Activated CD8-positive, alpha-beta memory T cell treated with anti-CD3 and anti-CD28 coated beads for 24 hours (primary cell): ENCODE results near the gene NKX1-2.

ENCODE experiments used
- DNase-seq: peaks from one replicate; pipeline ENCODE4 v3.0.0-alpha.2; 2020

The NKX1-2 gene

DNA sequence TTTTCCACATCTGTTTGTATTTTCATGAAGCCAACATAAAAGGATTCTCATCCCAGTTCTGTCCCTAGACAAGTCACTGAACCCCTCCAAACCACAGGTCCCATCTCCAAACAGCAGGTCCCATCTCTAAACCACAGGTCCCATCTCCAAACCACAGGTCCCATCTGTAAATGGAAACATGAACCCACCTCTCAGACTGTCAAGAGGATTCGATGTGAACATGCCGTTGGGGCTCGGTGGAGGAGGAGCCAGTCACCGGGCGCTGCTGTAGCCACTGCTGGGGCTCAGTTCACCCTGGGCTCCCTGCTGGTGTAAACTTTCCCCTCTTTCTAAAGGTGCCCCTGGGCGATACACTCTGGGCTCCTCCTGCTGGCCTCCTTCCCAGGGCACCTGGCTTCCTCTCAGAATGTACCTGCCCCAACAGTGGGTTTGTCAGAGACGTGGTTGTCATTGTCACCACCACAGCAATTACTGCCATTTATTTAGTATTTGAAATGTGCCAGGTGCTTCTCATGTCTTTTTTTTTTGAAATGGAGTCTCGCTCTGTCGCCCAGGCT lies 24.8 kb upstream of the NKX1-2 start:
- no peak for DNase-seq

DNA sequence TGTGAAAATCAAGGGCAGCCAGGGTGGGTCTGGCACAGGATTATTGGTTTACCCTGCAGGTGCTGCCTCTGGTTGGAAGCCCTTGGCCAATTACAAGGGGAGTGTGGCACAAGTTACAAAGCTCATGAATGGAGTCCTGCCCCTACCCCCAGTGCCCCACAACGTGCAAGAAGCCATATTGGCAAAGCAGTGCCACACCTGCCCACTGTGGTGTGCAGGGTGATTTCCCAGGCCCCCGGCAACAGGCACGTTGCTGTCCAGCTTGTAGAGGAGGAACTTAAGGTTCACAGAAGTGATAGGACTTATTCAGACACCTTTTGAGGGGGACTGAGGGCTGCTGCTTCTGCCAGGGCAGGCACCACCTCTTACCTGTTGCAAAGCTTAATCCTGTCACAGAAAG lies 23.2 kb upstream of the NKX1-2 start:
- no peak for DNase-seq

DNA sequence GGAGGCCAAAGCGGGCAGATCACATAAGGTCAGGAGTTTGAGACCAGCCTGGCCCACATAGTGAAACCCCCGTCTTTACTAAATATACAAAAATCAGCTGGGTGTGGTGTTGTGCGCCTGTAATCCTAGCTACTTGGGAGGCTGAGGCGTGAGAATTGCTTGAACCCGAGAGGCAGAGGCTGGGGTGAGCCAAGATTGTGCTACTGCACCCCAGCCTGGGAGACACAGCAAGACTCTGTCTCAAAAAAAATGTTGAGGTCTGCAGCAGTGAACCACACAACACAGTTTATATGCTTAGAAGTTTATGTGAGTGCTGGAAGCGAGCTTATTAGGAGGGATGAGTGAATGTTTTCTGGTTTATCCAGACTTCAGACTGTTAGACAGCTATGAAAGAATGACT lies 22.2 kb upstream of the NKX1-2 start:
- DNase-seq = no peak

DNA sequence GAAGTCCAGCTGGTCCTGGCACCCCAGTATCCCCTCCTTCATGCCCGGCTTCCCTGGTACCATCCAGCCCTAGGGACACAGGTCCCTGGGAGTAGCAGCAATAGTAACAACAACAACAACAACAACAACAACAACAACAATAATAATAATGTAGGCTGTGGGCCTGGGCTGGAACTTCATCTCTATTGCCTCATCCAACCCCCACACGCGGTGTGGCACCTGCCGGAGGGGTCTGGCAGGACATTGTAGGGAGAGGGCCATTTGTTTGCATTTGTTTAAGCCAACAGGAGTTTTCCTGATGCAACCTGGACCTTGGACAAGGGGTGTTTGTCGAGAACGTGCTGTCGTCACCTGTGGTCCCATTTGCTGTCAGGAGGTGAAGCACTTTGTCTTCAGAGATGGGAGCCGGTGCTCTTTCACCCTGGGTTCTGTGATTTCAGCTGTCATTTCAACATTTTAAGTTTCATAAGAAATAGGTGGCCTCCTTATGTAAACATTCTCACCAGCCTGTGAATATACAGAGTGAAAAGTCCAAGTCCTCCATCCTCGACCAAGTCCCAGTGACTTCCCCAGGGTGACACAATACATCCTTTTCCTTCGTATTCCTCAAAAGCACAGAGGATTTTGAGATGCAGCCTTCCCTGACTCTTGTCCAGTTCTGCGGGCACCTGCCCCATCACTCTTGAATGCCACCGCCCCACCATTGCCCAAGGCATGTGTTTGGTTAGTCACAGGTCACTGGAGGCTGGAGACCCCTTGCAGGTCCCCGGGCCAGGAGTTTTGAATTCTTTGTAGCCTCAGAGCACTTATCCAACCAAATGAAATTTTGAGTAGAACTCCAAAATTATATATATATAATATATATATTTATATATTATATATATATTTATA lies 21.0 kb upstream of the NKX1-2 start:
- DNase-seq = no peak

DNA sequence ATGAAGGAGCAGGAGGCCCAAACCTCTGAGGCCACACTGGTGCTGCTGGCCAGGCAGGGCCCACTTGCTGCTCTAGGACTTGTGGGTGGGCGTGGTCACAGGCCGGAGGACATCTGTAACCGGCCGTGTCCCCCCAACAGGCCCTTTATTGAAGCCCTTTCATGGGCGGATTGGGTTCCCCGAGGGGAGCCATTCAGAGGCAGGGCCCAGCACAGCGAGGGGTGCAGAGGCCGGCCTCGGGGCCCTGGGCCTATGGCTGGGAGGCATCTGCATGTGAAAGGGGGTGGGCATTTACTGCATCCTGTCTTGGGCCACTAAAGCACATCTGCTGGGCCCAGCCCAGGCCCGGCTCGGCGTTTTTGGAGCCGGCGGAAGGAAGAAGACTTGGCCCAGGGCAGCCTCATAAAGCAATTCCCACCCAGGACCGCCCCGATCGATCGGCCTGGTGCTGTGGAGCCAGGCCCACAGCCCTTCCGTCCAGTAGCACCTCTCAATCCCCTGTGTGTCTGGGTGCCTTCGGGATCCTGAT lies 20.2 kb upstream of the NKX1-2 start:
- DNase-seq = no peak

DNA sequence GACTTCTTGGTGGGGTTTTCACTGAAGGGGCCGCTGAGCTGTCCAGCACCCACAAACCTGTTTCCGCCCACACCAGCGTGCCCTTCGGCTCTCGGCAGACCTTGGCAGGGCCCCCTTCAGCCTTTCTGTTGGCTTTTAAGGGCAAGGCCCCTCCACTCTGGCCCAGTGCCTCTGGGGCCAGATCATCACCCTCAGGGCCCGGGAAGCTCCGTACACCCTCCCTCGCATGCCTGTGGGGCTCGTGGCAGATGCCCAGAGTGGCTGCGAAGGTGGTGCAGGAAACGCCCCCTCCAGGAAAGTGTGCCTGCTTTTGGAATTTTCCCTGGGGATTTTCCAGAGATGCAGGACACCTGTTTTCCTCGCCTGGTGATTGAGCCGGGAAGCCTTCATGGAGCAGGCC lies 18.8 kb upstream of the NKX1-2 start:
- DNase-seq = no peak

DNA sequence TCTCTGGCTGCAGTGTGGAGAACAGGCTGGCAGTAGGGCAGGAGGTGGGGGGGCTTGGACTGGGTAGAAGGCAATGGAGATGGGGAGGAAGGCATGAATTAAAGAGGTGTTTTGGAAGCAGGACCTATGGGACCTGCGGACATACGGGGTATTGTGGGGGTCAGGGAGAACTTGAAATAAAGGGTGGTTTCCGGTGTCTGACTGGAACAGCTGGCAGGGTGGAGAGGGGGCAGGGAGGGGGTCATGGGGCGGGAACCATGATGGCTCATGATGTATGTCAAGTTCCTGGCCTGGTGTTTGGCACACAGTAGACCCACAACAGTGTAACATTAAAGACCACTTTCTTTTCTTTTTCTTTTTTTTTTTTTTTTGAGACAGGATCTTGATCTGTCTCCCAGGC lies 17.3 kb upstream of the NKX1-2 start:
- no peak for DNase-seq

DNA sequence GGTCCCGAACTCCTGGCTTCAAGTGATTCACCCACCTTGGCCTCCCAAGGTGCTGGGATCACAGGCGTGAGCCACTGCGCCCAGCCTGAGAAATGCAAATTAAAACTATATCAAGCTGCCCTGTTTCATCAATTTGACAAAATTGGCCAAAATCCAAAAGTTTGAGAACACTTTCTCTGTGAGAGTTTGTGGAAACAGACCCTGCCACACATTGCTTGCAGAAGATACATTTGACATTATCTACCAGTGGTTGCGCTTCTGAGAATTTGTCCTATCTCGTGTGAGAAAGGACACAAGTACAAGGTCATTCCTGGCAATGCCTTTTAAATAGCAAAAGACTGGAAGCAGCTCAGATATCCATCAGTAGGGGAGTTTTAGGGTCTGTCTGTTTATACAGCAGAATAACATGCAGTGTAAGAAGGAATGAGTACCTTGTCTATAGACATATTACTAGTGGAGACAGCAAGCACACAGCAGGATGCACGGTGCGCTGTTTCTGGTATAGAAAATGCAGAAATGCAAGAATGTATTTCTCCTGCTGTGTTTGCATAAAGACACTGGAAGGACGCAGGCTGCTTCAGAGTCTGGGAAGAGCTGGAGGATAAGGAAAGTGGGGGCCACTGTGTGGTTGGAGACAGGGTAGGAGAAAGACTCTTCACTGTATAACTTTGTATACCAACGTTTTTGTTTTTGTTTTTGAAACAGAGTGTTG lies 16.1 kb upstream of the NKX1-2 start:
- no peak for DNase-seq

DNA sequence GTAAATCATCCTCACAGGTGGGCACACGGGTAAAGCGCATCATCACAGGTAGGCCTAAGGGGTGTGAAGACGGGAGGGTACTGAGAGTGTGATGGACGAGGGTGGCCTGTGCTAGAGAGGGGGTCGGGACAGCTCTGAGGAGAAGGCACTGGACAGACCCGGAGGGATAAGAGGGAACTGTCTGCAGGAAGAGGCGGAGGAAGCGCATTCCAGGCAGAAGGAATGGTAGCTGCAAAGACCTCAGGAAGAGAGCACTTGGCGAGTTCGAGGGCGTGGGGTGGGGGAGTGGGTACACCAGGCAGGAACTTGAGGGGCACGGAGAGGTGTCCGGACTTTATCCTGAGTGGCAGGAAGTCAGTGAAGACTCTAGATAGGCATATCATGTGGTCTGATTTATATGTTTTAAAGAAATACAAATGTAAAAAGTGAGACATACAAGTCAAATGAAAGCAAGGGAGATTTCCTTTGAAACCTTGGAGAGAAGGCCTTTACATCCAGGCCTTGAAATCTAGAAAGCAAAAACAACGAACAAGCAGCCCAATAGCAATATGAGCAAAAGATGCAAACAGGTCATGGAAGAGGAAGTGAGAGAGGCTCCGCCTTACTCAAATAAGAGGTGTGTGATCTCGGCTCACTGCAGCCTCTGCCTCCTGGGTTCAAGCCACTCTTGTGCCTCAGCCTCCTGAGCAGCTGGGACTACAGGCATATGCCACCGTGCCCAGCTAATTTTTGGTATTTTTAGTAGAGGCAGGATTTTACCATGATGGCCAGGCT lies 15.4 kb upstream of the NKX1-2 start:
- DNase-seq = no peak

DNA sequence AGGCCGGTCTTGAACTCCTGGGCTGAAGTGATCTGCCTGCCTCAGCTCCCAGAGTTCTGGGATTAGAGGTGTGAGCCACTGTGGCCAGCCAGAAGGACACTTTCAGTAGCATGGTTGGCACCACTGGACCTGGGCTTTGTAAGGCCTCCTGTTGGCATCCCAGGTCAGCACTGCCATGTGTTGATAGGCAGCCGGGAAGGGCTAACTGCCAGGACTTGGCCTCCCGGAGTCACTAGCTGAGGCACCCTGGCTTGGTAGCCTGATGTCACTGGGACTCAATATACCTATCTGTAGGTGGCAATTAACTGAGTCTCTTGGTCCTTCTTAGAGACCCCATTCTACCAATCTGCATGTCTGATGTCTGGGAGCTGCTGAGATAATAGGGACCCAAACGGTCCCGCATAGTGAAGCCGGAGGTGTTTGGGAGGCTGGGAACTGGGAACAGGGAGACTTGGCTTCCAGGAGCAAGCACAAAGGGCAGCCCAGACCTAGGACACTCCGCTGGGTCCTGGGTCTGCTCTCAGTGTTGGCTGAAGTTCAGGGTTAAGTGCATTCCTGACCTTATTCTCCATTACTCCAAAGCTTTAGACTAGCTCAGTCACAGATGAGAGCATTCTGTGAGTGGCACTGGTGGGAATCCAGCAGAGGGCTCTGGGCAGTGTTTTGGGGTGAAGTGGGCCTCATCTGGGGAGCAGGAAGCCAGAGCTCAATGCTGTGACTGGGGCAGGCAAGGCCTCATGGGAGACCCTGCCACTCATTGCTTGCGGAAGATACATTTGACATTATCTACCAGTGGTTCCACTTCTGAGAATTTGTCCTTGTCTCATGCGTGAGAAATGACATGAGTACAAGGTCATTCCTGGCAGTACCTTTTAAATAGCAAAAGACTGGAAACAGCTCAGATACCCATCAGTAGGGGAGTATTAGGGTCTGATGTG lies 14.5 kb upstream of the NKX1-2 start:
- DNase-seq = no peak

DNA sequence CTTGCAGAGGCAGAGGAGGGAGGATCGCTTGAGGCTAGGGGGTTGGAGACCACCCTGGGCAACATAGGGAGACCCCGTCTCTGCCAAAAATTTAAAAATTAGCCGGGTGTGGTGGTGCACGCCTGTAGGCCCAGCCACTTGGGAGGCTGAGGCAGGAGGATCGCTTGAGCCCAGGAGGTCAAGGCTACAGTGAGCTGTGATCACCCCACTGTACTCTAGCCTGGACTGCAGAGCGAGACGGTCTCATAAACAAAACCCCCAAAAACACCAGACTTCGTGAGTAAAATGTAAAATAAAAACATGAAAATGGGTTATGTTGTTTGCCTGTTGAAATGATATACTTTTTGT lies 12.5 kb upstream of the NKX1-2 start:
- no peak for DNase-seq

DNA sequence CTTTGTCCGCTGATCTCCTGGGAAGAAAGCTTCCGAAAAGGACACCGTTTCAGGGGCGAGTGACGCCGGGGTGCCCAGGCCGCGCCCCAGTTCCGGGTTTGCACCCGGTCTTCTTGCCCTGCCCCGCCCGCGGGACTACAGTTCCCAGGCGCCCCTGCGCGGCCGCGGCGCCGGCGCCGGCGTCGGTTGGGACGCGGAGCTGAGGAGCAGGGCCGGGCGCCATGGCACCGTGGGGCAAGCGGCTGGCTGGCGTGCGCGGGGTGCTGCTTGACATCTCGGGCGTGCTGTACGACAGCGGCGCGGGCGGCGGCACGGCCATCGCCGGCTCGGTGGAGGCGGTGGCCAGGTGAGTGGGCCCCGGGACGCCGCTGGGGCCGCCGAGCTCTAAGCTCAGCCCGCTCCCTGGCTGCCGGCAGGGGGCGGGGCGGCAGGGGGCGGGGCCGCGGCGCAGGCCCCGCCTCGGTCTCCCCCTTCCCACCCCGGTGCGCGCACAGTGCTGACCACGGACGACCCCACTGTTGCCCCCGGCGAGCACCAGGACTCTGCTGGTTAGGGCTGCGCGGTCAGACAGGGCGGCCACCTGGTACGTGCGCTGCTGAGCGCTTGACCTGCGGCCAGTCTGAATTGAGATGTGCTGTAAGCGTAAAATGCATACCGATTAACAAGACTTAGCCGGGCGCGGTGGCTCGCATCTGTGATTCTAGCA lies 12.0 kb upstream of the NKX1-2 start, which contains the start of gene LHPP:
LHPP (plus strand) TSS at position 182 of the 706 bp plus-strand sequence; CDS start at position 222, 40 bp downstream.
- DNase-seq = peak; percentile 95

DNA sequence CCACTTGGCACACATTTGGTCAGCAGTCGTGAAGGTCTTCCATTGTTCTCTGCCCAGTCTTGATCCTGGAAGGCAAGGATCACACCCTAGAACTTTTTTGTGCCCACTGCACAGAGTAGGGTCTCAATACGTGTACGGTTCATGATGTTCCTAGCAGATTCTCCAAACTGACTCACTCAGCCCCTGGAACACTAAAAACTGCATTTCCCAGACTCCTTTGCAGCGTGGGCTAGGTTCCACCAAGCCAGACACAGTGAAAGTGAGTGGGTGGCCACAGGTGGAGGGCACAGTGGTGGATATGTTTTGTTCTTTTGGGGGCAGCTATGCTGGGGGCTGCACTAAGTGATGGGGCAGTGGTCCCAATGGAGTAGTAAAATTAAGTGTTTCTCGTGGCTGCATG lies 10.3 kb upstream of the NKX1-2 start:
- no peak for DNase-seq

DNA sequence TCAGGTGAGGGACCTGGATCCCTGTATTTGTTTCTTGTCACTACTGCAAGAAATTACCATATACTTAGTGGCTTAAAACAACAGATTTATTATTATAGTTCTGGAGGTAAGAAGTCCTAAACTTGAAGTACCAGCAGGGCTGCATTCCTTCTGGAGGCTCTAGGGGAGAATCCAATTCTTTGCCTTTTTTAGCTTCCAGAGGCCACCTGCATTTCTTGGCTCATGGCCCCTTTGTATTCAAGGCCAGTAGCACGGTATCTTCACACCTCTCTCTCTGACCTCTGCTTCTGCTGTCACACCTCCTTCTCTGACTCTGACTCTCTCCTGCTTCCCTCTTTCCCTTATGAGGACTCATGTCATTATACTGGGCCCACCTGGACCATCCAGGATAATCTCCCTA lies 9.6 kb upstream of the NKX1-2 start:
- no peak for DNase-seq

DNA sequence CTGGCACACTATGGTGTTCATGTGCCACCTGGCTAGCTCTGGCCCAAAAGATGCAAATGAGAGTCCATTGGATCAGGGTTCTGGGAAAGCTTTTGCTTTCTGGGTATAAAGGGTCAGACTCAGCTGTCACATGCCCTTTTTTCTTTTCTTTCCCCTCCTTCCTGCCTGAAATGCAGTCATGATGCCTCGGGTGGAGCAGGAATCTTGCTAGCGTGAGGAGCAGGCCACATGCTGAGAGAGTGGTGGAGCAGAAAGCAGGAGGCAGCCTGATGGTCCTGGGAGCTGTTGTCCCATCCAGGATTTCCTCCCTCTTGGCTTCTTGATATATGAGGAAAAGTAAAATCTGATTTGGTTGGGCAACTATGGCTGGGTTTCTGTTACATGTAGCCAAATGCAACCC lies 9.1 kb upstream of the NKX1-2 start:
- no peak for DNase-seq

DNA sequence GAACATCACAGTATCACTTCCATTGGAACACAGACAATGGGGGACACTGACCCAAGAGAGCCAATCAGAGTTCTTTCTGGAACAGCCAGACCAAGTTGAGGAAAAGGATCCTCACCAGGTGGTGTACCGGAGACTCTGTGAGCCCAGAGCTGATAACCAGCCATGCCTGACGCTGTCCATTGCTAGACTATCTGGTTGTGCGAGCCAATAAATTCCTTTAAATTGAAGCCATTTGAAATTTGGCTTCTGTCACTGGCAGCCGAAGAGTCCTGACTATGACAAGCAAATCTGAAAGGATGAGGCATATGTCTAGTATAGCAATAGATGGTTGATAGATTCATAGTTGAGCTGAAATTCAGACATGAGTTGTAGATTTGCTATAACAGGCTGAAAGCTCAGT lies 8.6 kb upstream of the NKX1-2 start:
- no peak for DNase-seq

DNA sequence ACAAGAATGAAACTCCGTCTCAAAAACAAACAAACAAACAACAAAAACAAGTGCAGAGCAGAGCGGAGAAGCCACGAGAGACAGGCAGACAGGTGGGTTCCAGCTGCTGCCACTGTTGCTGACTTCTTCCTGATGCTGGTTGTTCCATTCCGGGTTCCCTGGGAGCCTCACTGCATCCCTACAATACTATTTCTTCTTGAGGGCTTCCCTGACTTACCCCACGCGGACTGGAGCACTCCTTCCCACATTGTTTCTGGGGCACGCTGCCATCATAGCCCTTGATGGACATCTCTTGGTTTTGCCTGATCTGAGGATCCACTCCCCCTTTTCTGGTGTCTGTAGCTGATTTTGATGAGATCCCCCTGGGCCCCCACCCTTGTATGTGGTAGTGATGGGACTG lies 5.6 kb upstream of the NKX1-2 start:
- DNase-seq = no peak

DNA sequence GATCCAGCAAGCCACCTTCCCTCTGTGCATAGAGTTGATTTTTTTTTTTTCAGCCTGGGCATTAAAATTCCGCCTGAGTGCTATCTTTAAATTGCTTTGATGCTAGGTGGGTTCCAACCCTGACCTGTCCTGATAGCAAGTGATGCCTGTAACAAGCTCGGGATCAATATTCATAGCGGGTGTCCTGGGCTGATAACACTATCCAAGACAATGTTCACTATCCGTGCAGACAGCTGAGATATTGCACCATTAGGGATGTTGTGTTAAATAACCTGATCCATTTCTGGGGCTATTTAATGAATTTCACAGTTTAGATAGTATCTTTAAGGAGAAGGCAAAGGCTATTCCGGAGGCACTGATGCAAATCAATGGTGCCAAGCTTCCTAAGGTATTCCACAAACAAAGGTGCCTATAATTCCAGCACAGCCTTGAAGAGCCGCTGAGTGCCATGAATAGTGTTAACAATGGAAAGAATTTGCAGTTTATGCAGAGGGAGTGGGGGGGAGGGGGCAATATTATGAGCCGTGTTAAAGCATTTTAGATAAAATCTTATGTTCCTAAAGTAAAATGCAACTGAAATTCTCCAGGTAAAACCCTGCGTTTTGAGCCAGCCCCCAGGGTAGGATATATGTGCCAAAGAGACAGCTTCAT lies 4.2 kb upstream of the NKX1-2 start:
- no peak for DNase-seq

DNA sequence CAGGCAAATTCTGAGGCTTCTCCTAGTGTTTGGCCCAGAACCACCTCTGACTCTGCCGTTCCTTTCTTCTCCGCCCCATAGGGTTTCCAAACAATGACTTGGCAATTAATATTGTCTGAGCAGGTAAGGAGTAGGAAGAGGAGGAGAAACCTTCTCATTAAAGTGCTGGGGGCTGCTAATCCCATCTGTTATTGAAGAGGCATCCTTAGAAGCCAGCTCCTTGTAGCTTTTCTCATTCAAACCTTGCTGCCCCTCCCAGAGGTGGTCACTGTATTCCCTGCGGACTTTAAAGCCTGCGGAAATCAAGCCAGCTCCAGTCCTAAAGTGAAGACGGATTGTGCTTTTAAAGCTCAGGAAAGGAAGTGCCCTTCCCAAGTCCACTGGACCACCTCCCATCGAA lies 1.4 kb upstream of the NKX1-2 start:
- no peak for DNase-seq

DNA sequence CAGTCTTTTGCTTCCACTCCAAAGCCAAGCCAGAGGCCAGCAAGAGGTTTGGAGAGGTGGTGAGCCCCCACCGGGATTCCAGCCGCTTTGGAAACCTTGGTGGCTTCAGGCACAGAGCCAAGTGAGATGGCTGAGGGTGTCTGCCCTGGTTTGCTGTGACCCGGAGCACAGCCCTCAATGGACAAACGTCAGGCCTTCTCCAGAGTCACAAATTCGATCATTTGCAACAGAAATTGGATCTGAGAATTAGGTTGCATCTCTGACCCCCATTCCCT lies 885 bp upstream of the NKX1-2 start:
- no peak for DNase-seq
